Fibroblast of skin of right biceps (primary cell): ENCODE results near the gene OTOP3.

Experiments
- DNase-seq: peaks from one replicate; pipeline ENCODE4 v3.0.0-alpha.2; 2013

The OTOP3 gene

GRCh38 chr17:74987909-74988711, 52.4 kb downstream of the OTOP3 start:
- DNase-seq = peak; percentile 87

GRCh38 chr17:74990581-74991105, 54.9 kb downstream of the OTOP3 start:
- no peak for DNase-seq

DNA sequence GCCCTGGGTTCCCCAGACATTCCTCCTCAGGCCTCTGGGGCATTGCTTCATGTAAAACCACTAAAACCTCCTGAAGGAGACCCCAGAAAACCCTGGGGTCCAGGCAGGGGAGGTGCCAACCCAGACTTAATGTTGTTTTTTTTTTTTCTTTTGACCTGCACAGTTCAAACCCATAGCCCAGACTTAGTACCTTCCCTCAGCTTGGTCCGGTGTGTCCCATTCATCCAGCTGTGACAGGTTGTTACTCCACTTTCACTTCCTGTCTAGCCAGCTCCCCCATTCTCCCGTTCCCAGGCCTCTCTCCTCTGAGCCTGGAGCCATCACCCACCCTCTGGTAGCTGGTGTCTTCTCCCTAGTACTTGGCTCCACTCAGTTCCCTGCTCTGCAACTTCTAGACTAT, 56.5 kb downstream of the OTOP3 start:
- no peak for DNase-seq

GRCh38 chr17:74994440-74994839, 58.7 kb downstream of the OTOP3 start:
- peak; percentile 62 for DNase-seq

DNA sequence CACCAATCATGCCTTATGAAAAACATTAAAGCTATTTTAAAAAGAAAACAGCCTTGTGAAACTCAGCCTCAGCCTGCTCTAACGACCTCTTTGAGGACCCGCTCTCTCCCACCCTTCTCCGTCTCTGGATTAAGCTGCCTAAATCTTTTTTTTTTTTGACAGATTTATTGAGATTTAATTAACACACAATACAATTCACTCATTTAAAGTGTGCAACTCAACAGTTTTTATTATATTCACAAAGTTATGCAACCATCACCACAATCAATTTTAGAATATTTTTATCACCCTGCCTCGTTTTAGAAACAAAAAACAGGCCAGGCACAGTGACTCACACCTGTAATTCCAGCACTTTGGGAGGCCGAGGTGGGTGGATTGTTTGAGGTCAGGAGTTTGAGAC, 60.1 kb downstream of the OTOP3 start:
- DNase-seq = no peak

DNA sequence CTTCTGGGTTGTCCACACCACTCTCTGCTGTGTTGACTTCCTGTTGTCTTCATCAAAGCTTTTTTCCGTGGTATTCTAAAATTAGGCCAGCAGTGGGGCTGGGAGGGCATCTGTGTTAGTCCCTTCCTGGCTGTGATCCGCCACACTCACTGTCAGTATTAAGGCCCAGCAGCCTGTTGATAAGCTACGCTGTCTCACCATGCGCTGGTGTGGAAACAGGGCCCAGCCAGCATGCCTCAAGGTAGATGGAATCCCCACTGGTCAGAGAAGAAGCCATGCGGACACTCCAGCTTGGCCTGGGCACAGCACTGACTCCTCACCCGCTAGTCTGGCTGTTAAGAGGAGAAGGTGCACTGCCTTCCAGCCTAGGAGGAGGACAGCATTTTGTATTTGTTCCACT, 63.1 kb downstream of the OTOP3 start:
- no peak for DNase-seq

DNA sequence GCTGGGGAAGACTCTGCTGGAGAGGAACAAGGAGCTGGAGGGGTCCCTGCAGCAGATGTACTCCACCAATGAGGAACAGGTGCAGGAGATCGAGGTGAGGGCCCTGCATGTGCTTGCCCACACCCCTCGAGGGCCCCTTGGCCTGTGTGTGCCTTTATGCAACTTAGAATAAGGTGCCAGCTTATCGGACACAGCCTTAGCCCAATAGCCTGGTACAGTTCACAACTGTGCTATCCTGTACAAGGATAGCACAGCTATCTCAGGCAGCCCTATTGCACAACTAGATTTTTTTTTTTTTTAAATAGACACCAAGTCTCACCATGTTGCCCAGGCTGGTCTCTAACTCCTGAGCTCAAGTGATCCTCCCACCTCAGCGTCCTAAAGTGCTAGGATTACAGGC, 63.8 kb downstream of the OTOP3 start:
- DNase-seq = no peak
